Cardiac muscle cell (in vitro differentiated cells and primary cell): Measurements from ENCODE around the gene SMIM29. TPM values are rescaled to one million over a fixed set of nuclear protein-coding genes. Genes with fewer than 3 reads are reported as not detected.

Experiments
- DNase-seq, 2 donors: peaks; one replicate each; pipeline versions ENCODE4 v3.0.0 to v3.0.0-alpha.2; 2010 to 2017; ENCODE audit warnings: low read depth in 1 of 2, low spot score in 1 of 2
- H3K27ac ChIP-seq: fragments of 200-600 bp; sonication (generic); 2 replicates; pipeline ENCODE4 v1.5.1; 2016
- H3K27me3 ChIP-seq: fragments of 200-600 bp; sonication (generic); 2 replicates; pipeline ENCODE4 v1.6.0; 2016; ENCODE audit warnings: control low read depth
- H3K36me3 ChIP-seq: fragments of 200-600 bp; sonication (generic); 2 replicates; pipeline ENCODE4 v1.5.1; 2016; ENCODE audit warnings: control low read depth
- H3K4me1 ChIP-seq: fragments of 200-600 bp; sonication (generic); 2 replicates; pipeline ENCODE4 v1.8.1; 2017; ENCODE audit warnings: low read depth, mild to moderate bottlenecking, mixed run types
- H3K4me3 ChIP-seq: fragments of 200-600 bp; sonication (generic); 2 replicates; pipeline ENCODE4 v1.5.1; 2016; ENCODE audit warnings: mild to moderate bottlenecking
- H3K9me3 ChIP-seq: fragments of 200-600 bp; sonication (generic); 2 replicates; pipeline ENCODE4 v1.5.1; 2017; ENCODE audit warnings: low read depth, mild to moderate bottlenecking, control low read depth
- CTCF ChIP-seq: IDR thresholded peaks from 2 replicates; pipeline ENCODE4 v1.5.1; 2012; ENCODE audit warnings: low read depth, mild to moderate bottlenecking, low read length
- polyA plus RNA-seq: library from polyadenylated mRNA; unstranded; fragments of >200 nt; fragmentation: Nextera tagmentation; extraction: Ambion mirVana; gene quantifications from 2 replicates; pipeline ENCODE4 v1.2.1, GENCODE V29; 2016
- total RNA-seq: library from RNA; depleted of rRNA; stranded (reverse); fragments of >200 nt; gene quantifications from 2 replicates; pipeline ENCODE4 v1.2.3, GENCODE V29; 2016

The SMIM29 gene
- total and polyA plus RNA-seq, 2 experiments from 2014 or later, result 13.4 to 14.7 TPM

GRCh38 chr6:34218691-34219090 is 30.1 kb downstream of the SMIM29 start:
- no peak overlapping the region for H3K4me3 ChIP-seq
- no peaks in the 10 kb centered on the region for H3K36me3 ChIP-seq
- H3K27ac ChIP-seq, result no peak overlapping the region
- peaks cover 3% of the 10 kb centered on the region for H3K4me1 ChIP-seq
- no peak for DNase-seq
- no peak for TF ChIP-seq CTCF
- no peaks in the 10 kb centered on the region for H3K27me3 ChIP-seq
- no peaks in the 10 kb centered on the region for H3K9me3 ChIP-seq

- Histone ChIP-seq H3K27me3 (no peaks in the 10 kb centered on the region), H3K27ac (no peak overlapping the region), H3K9me3 (no peaks in the 10 kb centered on the region), H3K4me1 (no peaks in the 10 kb centered on the region), H3K4me3 (no peak overlapping the region), H3K36me3 (no peaks in the 10 kb centered on the region)
- no peak for TF ChIP-seq CTCF
- DNase-seq, result no peak
Observed at GRCh38 chr6:34213772-34214171, 35.0 kb downstream of the SMIM29 start.

GRCh38 chr6:34207695-34208443 is 40.9 kb downstream of the SMIM29 start:
- no peaks in the 10 kb centered on the region for H3K36me3 ChIP-seq
- no peak overlapping the region for H3K4me3 ChIP-seq
- no peak for TF ChIP-seq CTCF
- no peaks in the 10 kb centered on the region for H3K27me3 ChIP-seq
- no peak overlapping the region for H3K27ac ChIP-seq
- H3K9me3 ChIP-seq, result no peaks in the 10 kb centered on the region
- H3K4me1 ChIP-seq, result no peaks in the 10 kb centered on the region
- no peak for DNase-seq

GRCh38 chr6:34206726-34207125 is 42.1 kb downstream of the SMIM29 start:
- H3K9me3 ChIP-seq, result no peaks in the 10 kb centered on the region
- H3K27ac ChIP-seq, result no peak overlapping the region
- H3K27me3 ChIP-seq, result no peaks in the 10 kb centered on the region
- no peak overlapping the region for H3K4me3 ChIP-seq
- H3K36me3 ChIP-seq, result no peaks in the 10 kb centered on the region
- no peak for TF ChIP-seq CTCF
- H3K4me1 ChIP-seq, result no peaks in the 10 kb centered on the region
- DNase-seq, result no peak

- no peaks in the 10 kb centered on the region for H3K4me1 ChIP-seq
- H3K4me3 ChIP-seq, result no peak overlapping the region
- H3K9me3 ChIP-seq, result no peaks in the 10 kb centered on the region
- H3K36me3 ChIP-seq, result no peaks in the 10 kb centered on the region
- no peak for TF ChIP-seq CTCF
- H3K27me3 ChIP-seq, result no peaks in the 10 kb centered on the region
- H3K27ac ChIP-seq, result no peak overlapping the region
- no peak for DNase-seq
Observed at GRCh38 chr6:34205916-34206315, 42.9 kb downstream of the SMIM29 start.
